ENCODE measurements around the gene GYPC.

Gene GYPC

GRCh38 chr2:126731353-126731752 lies 75.4 kb downstream of the GYPC start:
- no peak for TF ChIP-seq CTCF (IDR thresholded peaks at IDR 0.05; ENCODE audit: low read depth, low read length)
- no peaks in the 10 kb centered on the region for H3K4me1 ChIP-seq
- DNase-seq, result no peak

DNA sequence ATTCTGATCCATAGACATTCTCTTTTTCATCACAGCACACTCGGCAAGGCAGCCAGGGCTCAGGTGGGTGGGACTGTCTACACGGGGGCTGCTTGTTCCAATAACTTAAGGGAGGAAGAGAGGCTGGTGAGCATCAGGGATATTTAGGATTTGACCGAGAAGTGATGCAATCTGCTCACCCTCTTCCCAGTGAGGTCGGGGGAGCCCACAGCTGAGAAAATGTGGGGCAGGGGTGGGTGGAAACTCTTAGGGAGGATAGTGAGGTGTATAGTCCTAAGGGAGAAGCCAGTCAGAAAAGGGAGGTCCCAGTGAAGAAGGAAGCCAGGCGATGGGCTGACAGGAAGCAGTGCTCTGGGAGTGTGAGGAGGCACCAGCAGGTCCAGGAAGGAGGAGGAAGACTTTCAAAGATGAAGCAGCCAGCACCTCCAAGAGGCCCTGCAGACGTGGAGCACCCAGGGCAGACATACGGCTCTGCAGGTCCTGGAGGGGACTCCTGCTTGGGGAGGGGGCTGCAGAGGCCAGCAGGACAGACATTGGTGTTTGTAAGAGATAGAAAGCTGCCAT lies 76.8 kb downstream of the GYPC start:
- Histone ChIP-seq H3K36me3 (no peaks in the 10 kb centered on the region), H3K9me3 (no peaks in the 10 kb centered on the region), H3K4me3 (ENCODE audit: low read depth, low read length) (no peak overlapping the region), H3K27me3 (no peaks in the 10 kb centered on the region), H3K4me1 (no peaks in the 10 kb centered on the region)
- no peak for TF ChIP-seq CTCF (IDR thresholded peaks at IDR 0.05; ENCODE audit: low read depth, low read length)
- DNase-seq, result no peak

More at GRCh38 chr2:126731353-126731752, 75.4 kb downstream of the GYPC start:
- Histone ChIP-seq H3K4me3 (ENCODE audit: low read depth, low read length) (no peak overlapping the region), H3K36me3 (no peaks in the 10 kb centered on the region), H3K9me3 (no peaks in the 10 kb centered on the region), H3K27me3 (no peaks in the 10 kb centered on the region)

- Histone ChIP-seq H3K9me3 (no peaks in the 10 kb centered on the region), H3K27me3 (no peaks in the 10 kb centered on the region), H3K36me3 (no peaks in the 10 kb centered on the region), H3K4me1 (no peaks in the 10 kb centered on the region), H3K4me3 (ENCODE audit: low read depth, low read length) (no peak overlapping the region)
- TF ChIP-seq CTCF (IDR thresholded peaks at IDR 0.05; ENCODE audit: low read depth, low read length), result no peak
- DNase-seq, result no peak
Measured at GRCh38 chr2:126733795-126734194, 77.8 kb downstream of the GYPC start.

GRCh38 chr2:126736133-126736874 lies 80.3 kb downstream of the GYPC start:
- no peaks in the 10 kb centered on the region for H3K9me3 ChIP-seq
- no peaks in the 10 kb centered on the region for H3K4me1 ChIP-seq
- H3K4me3 ChIP-seq (ENCODE audit: low read depth, low read length), result no peak overlapping the region
- no peak for DNase-seq
- H3K27me3 ChIP-seq, result no peaks in the 10 kb centered on the region
- no peaks in the 10 kb centered on the region for H3K36me3 ChIP-seq
- no peak for TF ChIP-seq CTCF (IDR thresholded peaks at IDR 0.05; ENCODE audit: low read depth, low read length)

DNA sequence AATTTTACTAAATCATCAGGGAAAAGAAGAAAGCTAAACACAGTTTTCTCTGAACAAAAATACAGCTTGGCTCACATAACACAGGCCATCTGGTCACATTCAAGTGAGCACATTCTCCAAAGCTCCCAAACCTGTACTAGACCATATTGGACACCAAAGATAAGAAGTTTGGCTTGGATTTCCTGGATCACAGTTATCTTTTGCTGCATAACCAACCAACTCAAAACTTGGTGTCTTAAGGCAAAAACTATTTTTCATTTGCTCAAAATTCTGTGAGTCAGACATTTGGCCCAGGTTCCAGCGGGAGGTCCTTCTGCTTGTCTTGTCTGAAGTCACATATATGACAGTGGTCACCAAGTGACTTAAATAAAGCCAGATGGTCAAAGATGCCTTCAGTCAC lies 83.2 kb downstream of the GYPC start:
- no peaks in the 10 kb centered on the region for H3K27me3 ChIP-seq
- no peak overlapping the region for H3K4me3 ChIP-seq (ENCODE audit: low read depth, low read length)
- no peak for DNase-seq
- TF ChIP-seq CTCF (IDR thresholded peaks at IDR 0.05; ENCODE audit: low read depth, low read length), result no peak
- no peaks in the 10 kb centered on the region for H3K4me1 ChIP-seq
- H3K9me3 ChIP-seq, result no peaks in the 10 kb centered on the region
- no peaks in the 10 kb centered on the region for H3K36me3 ChIP-seq

- no peaks in the 10 kb centered on the region for H3K9me3 ChIP-seq
- H3K36me3 ChIP-seq, result no peaks in the 10 kb centered on the region
- DNase-seq, result no peak
- TF ChIP-seq CTCF (IDR thresholded peaks at IDR 0.05; ENCODE audit: low read depth, low read length), result no peak
- no peaks in the 10 kb centered on the region for H3K4me1 ChIP-seq
- H3K27me3 ChIP-seq, result no peaks in the 10 kb centered on the region
- no peak overlapping the region for H3K4me3 ChIP-seq (ENCODE audit: low read depth, low read length)
Measured at GRCh38 chr2:126744640-126745039, 88.7 kb downstream of the GYPC start.

All from BE2C (cell line).